ENCODE data around the gene RNF220.
"Not testable (repeated sequence)": the region's sequence is repeated elsewhere in the genome, so short reads cannot be mapped to it uniquely, and the experiment has no call there.

The RNF220 gene

DNA sequence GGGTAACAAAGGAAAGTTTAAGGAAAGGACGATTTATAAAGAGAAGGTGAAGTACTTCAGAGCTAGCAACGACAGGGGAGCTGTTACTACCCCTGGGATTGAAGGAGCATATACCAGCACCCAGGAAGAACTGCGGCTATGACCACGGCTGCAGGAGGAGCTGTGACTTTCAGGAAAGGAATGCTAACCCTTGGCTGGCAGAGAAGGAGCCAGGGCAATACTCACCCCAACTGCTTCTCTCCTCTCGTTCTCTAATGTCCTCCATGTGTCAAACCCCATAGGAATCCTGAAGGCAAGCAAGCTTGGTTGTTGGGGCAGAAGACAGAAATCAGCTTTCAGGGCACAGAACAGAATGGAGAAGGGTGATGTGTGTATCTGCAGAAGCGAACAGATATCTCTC lies 148.7 kb downstream of the RNF220 start:
- DNase-seq, result no peak

DNA sequence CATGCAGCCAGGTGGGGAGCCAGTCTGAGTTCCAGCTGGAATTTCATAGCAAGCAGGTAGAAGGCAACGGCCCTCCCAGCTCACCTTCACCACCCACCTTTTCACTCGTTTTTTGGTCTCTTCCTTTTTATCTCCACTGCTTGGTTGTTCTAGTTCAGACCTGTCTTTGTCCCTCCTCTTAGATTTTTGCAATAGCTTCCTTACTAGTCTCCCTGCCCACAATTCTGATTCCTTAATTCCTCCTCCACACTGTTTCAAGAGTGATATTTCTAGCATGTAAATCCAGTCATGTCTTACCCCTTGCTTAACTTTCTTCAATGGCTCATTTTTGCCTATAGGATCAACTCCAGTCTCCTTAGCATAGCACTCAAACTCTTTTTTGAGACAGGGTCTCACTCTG lies 149.7 kb downstream of the RNF220 start:
- no peak for DNase-seq

DNA sequence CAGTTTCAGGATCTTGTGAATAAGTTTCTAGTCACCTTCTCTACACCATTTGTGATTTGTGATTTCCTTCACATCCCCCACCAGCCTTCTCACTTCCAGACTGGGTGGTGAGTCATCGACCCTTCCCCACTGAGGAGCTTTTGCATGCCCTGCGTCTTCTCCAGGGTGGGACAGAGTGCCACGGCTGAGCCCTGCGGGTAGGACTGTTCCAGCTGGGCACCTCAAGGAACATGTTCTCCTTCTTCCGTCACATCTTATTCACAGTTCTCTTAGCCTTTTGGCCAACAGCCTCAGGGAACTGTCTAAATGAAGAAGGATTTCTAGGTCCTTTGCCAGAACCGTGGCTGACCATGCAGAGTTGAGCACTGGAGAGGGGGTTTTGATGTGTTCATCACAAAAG lies 152.7 kb downstream of the RNF220 start:
- DNase-seq, result no peak

DNA sequence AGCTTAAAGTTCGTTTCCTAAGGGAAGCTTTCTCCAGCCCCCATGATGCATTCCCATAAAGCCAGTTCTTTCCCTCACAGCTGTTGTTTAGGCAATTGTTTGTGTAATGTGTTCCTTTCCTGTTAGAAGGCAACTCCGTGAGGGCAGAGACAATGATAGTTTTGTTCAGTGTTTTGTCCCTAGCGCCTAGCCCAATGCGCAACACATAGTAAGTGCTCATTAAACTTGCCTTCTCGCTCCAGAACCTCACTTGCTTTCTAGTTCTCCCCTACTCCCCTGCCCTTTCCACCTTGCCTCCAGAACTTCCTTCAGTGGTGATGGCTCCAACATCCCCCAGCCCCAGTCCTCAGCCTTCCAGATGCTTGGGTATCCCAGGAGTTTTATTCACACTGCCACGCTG lies 153.8 kb downstream of the RNF220 start:
- DNase-seq, result no peak

DNA sequence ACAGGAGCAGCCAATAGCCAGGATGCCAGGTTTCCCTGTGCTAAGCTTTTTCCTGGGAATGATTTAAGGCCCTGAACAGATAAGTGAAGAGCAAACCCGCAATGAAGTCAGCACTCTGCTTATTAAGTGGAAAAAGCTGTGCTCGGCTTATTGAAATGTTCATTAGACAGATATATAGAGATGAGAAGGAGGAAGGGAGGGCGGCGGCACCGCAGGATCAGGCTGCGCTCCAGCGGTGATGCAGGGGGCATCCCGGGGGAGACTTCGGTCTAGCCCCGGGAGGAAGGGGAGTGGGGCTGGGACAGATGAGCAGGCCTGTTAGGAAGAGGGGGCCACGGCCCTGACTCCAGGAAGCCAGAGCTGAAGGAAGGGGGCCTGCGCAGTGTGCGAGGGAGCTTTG lies 154.3 kb downstream of the RNF220 start:
- no peak for DNase-seq

DNA sequence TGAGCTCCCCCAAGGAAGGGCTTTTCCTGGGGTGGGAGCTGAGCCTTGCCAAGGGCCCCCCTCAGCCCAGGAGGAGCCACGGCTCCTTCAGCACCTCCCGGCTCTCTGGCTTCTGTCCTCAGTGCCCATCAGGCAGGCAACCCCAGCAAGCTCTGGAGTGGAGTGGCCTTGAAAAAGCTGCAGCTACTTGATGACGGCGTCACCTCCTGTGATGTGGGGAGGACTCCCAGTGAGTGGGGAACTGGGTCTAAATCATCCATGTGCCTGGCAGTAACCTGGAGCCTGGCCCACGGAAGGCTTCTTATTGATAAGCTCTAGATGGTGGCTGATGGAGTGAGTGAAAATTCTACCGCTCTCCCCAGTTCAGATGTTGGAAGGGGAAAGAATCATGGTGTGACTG lies 154.9 kb downstream of the RNF220 start:
- DNase-seq, result no peak

DNA sequence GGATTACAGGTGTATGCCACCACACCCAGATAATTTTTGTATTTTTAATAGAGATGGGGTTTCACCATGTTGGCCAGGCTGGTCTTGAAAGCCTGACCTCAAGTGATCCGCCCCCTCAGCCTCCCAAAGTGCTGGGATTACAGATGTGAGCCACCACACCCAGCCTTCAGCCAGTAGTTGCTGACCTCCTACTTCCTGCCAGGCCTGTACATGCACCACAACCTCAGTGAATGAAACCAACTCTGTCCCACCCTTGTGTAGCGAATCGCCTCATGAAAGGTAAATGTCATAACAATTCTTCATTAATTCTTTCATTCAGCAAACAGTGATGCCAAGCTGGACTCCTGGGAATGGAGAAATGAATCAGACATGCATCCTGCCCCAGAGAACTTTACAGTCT lies 155.6 kb downstream of the RNF220 start:
- not testable (repeated sequence) for DNase-seq

DNA sequence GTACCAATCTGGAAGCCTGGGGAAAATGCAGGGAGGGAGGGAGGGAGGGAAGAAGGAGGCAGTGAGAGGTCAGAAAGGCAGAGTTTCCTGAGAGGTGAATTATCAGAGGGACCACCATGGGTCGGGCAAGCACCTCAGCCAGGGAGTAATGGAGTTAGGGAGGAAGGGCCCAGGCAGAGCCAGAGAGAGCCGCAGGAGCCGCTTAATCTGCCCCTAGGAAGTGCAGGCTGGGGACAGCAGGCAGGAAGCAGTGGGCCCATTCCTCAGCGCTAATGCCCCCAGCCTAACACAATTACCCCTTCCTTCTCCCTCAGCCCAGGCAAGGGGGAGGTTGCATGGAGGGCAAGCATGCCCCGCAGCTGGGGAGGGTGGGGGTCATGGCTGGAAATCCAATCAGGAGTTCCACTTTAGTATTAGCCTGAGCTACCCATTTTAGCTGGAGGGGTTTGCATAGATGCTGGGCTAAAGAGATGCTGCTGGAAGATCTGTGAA lies 160.2 kb downstream of the RNF220 start:
- no peak for DNase-seq

DNA sequence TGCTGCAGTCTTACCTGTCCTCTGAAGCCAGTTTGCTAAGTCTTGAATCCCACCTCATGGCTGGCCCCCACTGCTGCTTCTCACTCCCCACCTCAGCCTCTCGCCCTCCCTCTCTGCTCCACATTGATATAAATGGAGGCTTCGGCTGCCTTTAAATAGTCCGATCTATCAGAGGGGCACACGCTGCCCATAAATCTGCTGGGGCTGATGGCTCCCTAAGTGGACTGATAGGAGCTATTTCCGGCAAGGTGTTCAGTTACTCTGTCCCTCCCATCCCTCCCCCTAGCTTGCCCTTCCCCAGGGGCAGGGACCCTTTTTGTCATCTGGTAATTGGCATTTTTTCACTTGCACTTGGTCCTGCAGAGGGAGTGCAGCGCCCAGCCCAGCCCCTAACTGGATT lies 160.8 kb downstream of the RNF220 start:
- DNase-seq, result no peak

DNA sequence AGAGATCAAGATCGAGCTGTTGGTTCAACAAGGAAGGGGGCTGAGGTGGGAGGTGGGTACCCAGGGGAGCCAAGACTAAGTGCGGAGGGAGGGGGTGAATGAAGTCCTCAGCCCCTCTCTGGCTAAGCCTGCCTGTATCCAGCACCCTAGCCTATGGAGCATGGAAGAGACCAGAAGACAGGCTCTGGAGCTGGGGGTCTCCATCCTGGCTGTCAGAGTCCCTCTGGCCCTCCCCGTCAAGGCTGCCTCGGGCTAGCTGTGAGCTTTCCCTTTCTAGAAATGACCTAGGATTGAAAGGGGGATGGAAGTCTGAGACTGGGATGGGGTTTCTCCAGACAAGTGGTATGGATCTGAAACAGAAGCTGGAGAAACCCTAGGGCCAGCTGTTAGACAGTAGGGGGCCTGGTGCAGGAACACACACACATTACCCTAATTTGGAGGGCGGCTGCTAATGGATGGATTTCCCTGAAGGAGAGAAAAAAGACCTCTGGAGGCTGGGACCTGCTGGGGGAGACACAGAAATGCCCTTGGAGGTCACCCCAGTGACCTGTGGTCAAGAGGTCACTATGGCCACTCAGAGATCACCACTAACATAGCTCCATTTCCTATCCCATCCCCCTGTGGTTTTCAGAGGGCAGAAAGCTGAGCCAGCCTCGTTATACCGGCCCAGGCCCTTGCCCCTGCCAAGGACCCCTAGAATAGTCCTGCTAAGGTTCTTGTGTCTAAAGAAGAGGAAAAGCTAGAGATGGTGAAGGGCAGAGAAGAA lies 161.4 kb downstream of the RNF220 start:
- DNase-seq, result peak; percentile 53

DNA sequence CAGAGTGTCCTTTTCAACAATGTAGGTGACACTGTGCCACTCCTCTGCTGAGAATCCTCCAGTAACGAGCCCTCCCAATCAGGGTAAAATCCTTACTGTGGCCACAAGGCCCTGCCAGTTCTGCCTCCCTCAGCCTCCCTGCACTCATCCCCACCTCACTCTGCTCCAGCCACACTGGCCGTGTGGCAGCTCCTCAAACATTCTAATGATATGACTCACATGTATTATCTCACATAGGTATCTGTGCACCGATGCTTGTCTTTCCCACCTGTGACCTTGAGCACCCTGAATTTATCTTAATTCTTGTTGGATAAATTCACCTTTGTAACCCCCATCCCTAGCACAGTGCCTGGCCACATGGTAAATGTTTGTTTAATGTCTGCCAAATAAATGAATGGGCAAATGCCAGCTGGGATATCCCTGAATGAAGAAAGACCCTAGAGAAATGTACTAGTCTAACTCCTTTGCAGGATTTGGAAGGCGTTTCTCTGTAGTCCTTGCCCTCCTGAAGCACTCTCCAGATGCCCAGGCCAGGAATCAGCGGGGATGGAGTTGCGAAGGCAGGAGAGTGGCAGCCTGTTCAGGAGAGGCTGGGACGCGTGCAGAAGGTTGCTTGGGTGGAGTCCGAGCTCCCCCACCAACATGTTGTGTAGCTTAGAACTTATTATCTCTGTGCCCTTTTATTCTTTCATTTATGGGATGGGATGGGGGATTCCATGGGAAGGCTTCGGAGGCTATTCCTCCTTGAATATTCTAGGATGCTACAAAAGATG lies 163.3 kb downstream of the RNF220 start:
- peak; percentile 8 for DNase-seq

DNA sequence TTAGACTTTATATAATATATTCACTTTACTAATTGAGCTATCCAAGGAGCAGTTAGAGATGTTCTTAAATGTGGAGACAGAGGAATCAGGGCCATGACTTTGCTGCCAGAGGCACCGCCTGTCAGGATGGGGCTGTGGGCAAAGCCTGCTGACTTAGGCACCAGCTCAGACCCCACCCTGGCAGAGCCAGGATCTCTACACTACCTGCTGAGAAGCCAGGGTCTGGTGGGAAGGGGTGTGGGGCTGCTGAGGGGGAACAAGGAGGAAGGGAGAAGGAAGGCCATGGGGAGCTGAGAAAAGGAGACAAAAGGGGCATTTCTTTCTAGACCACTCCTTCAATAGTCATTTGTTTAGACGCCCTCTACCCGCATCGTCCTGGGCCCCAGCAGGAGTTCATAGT lies 164.4 kb downstream of the RNF220 start:
- DNase-seq, result no peak

DNA sequence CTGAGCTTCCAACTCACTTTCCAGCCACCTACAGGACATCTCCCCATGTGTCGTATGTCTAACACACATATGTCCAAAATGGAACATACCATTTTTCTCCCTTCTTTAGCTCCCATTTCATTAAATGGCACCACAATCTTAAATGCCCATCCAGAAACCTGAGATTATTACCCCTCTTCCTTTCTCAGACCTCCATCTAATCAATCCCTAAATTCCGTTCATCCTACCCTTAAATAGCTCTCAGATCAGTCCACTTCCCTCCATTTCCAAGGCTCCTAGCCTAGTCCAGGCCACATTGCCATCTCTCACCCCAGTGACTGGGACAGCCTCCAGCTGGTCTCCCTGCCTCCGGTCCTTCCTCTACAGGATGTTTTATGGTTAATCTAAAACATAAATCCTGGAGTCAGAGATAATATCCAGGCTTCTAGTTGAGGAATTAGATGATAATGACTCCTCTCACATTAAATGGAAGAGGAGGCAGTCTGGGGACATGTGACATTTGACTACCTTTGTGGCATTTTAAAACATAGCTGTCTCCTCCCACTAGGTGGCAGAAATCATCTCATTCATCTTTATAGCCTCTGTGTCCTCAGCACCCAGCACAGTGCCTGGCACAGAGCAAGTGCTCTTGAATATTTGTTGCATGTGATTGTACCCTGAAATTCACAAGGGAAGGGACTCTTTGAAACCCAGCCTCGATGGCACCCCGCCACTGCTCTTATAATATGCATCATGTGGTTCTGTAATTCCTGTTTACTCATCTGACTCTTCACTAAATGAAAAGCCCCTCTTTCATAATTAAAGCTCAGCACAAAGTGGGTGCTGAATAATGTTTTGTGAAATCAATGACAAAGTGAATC lies 166.9 kb downstream of the RNF220 start:
- DNase-seq, result peak; percentile 38

DNA sequence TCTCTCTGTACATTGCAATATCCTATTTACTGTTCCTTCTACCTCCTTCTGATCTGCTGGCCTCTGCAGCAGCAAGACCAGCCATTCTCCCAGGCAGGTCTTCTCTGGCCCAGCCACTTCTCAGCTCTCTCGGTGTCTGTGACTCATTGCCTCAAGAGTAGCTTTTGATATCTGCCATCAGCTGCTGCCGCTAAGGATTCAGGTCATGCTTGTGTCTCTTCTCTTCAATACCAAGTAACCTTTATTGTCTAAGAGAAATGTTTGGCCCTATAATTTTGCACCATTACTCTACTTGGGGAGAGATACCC lies 167.5 kb downstream of the RNF220 start:
- no peak for DNase-seq

DNA sequence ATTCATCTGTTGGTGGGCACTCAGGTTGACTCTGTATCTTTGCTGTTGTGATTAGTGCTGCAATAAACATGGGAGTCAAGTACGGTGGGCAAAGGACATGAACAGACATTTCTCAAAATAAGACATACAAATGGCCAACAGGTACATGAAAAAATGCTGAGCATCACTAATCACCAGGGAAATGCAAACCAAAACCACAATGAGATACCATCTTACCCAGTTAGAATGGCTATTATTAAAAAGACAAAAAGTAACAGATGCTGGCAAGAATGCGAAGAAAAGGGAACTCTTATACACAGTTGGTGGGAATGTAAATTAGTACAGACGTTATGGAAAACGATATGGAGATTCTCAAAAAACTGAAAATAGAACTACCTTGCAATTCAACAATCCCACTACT lies 170.3 kb downstream of the RNF220 start:
- no peak for DNase-seq

DNA sequence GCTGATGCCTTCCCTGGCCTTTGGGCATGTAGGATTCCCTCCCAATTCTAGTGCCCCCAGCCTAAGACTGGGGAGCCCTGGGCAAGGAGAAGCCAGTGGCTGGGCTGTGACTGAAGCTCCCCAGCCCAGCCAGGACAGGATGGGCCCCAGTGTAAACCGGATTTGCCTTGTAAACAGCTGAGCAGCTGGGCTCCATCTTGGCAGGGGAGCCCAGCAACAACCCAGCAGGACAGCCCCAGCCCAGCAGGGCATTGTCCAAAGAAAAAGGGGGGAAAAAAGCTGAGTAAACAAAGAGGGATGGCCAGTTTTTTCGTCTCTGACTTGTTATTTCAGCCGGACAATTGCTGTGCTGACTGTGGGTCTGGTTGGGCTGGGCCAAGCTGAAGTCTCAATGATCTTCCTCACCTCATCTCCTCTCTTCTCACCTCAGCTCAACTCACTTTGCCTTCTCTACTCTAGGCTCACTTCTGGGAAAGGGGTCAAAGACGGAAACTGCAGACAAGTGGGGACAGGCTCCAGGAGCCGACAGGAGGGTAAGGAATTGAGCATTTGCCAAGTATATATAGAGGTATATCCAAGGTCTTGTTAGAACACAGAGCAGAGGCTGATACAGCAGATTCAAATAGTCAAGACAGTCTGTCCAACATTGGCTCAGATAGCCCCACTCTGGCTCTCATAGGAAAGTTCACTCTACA lies 171.5 kb downstream of the RNF220 start:
- no peak for DNase-seq

DNA sequence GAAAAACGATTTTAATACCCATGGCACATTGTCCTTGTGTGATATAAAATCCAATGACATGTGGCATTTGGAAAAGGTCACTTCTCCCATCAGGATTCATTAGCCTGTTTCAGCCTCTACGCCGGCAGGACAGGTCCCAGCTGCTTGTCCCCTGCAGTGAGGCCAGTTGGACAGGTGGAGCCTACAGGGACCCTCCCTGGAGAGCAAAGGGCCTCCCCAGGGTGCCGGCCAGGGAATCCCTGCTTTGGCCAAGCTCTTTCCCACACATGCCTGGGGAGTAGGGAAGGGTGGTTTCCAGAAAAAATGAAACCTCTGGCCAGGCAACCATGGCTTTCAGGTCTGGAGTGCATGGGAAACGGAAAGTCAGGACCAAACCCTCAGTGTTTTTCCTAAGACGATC lies 176.2 kb downstream of the RNF220 start:
- no peak for DNase-seq

DNA sequence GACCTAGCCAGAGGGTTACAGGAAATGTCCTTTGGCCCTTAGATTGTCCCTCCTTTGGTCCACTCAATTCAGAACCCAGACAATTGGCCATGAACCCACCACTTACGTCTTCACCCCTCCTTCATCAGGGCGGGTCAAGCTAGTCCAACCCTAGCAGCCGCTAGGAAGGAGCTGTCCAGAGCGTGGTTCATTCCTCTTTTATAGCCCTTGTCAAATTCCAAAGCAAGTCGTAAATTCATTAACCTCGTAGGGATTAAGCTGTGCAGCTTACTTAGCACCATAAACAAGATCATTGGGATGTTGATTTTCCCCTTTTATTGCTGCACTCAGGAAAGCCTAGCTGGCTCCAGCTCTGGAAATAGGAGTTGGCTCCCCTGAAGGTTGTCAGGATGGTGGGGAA lies 179.1 kb downstream of the RNF220 start:
- no peak for DNase-seq

DNA sequence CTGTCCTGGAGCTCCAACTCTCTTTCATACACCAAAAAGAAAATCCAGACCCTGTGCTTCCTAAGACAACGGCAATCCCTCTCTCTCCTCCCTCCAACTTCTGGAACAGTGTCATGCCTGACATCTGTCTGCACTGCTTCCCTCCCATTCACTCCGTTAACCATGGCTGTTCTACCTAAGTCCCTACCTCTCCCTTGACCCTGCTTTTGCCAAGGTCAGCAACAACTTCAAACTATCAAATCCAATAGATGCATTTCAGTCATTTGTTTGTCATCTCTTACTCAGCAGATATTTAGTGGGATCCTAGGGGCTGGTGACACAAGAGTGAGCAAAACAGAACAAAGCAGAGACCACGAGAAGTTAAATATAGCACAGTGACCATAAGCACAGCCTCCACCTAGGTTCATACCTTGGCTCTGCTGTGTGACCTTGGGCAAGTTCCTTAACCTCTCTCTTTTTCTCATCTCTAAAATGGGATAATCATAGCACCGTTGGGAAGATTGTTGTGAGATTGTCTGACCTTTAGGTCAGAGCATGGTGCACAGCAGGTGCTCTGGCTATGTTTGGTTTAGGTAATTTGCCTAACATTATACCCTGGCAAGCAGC lies 180.4 kb downstream of the RNF220 start:
- no peak for DNase-seq

DNA sequence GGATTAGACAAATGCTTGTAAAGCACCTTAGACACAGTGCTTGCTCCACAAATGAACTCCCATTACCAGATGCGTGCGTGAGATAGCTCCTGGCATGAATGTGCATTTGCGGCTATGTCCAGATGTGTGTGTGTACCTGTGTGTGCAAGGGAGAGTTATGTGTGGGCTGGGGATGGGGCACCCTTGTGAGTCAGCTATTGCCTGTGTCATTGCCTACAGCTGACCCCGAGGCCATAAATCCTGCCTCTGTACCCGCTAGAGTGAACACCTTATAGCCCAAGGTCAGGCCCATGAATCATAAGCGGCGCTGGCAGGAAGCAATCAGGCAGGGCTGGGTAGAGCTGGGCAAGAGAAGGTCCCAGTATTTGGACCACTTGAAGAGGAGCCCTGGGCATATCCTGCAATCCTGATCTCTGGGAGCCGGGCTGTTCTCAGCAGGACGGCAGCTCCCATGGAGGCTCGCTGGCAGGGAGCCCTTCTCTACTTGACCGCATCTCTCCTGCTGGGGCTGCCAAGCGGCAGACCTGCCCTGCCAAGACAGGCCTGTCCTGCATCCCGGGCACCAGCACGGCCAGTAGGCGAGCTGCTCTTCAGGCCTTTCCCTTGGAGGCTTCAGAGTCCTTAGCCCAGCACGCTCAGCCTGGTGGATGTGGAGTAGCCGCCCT lies 182.9 kb downstream of the RNF220 start:
- DNase-seq, result no peak

DNA sequence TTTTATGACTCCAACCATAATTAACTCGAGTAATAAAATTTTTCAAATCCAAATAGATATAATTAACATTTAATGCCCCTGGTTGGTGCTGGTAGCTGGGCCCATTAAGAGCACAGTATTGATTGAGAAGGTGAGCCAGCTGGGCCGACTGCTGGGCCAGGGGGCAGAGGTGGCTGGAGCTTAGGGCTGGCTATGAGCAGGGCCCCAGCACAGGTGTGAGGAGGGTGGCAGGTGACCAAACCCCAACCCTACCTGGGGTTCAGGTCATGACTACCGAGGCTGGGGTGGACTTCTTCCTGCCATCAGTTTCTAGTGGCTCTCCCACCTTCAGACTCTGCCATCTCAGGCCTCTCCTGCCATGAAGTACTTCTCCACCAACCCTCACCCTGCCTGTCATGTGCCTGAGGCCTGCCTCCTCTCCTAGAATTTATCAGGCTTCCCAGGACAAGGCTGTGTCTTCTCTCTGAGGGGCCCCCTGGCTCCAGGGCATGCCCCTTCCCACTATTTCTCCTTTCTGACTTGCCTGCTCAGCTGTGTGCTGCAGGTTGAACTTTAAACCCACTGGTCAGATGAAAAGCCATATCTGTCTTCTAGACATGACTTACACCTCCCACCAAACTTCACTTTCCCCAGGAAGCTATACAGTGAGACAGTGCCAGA lies 183.6 kb downstream of the RNF220 start:
- DNase-seq, result no peak
